GM18909 (cell line): ENCODE results near the gene GKN2.
"Not testable (repeated sequence)": the region's sequence is repeated elsewhere in the genome, so short reads cannot be mapped to it uniquely, and the experiment has no call there.

Source experiments
- ATAC-seq: cut with Tn5 transposase; IDR thresholded peaks from one replicate; pipeline ENCODE4 v1.9.1; 2021; ENCODE audit warnings: mild to moderate bottlenecking; ENCODE audit not compliant: unreplicated experiment, poor library complexity

The GKN2 gene

DNA sequence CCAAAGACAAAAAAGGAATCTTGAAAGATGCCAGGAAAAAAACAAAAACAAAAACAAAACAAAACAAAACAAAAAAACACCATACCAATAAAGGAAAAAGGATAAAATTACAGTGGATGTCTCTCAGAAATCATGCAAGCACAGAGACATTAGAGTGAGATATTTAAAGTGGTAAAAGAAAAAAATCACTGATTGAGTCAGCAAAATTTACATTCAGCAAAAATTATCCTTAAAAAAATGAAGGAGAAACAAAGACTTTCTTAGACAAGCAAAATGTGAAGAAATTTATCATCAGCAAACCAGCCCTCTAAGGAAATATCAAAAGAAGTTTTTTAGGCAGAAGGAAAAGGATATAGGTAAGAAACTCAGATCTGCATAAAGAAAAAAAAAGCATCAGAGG lies 11.6 kb upstream of the GKN2 start:
- no peak for ATAC-seq

DNA sequence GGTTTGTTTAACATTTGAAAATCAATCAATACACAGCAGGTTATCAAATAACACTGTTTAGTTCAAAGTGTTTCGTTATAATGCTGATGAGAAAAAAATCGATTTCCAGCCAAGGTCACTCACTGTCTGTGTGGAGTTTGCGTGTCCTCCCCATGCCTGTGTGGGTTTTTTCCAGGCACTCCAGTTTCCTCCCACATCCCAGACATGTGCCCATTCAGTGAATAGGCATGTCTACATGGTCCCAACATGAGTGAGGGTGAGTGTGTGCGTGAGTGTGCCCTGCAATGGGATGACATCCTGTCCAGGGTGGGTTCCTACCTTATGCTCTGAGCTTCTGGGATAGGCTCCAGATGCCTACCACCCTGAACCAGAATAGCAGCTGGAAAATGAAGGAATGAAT lies 8.7 kb upstream of the GKN2 start:
- ATAC-seq, result no peak

DNA sequence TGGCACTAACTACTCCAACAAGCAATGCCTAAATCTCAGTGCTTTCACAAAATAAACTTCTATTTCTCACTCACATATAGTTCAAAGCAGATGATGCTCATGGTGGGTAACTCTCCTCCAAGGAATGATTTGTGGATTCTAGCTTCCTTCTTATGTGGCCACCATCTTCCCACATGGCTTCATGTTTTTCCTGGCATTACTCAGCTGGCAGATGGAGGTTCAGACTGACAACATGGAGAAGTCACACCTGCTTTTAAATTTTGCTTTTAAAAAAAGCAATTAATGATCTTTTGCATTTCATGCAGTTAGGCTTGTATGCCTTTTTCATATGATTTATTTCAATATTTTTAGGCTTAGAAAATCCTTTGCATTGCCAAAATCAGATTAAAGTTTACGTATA lies 6.3 kb upstream of the GKN2 start:
- ATAC-seq, result no peak

DNA sequence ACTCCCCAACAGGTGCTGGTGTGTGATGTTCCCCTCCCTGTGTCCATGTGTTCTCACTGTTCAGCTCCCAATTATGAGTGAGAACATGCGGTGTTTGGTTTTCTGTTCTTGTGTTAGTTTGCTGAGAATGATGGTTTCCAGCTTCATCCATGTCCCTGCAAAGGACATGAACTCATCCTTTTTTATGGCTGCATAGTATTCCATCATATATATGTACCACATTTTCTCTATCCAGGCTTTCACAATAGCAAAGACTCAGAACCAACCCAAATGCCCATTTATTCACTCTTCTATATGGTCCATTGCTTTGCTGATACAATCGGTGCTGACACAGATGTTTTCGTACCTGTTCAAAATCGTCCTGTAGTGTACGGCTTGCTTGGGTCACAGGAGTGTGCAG lies 2.7 kb upstream of the GKN2 start:
- not testable (repeated sequence) for ATAC-seq

DNA sequence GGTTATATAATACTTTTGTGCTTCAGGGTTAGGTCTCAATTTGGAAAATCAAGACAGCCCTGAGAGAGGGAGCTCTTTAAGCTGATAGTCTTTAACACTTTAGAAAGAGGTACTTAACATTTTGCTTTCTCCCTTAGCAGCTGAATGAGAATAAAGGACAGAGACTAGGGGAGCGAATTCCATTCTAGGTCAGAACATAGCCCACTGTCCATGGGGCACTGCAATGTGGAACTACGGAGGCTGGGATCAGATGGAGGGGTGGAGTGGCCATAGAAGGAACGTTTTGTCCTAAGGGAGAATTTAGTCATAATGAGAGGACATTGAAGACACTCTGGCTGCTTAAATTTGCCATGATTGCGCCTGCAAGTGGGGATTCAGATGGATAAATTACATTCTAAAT lies 794 bp downstream of the GKN2 start:
- ATAC-seq, result no peak

DNA sequence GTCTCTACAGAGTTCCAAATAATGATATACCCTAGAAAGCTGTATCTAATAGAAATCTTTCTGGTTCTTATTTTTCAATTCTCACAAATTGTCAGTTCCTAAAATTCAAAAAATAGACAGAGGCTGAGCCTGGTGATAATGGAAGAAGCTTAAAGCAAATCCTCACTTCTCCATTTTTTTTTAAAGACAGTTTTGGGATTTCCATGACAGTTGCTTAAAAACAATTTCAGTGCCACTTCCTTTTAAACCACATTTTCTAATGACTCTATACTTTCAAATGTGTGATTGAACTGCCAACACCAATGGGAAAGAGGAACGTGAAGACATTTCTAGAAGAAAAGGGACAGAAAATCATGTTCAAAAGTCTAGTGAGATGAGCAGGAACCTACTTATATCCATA lies 4.0 kb downstream of the GKN2 start:
- ATAC-seq, result no peak

DNA sequence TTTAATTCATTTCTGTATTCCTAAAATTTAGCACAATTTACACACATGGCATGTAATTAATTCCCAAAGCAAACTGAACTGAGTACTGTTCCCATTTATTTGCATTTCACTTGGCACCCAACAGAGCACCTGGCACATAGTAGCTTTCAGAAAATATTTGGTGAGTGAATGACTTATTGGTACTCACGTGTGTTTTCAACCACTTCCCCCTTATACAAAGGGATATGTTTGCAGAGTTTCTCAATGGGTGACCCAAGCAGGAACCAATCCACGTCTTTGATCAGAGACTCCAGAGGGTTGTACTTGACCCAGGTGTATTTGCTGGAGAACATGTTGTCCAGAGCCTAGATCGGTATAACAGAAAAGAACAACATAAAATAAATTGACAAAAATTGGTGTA lies 6.6 kb downstream of the GKN2 start:
- no peak for ATAC-seq

DNA sequence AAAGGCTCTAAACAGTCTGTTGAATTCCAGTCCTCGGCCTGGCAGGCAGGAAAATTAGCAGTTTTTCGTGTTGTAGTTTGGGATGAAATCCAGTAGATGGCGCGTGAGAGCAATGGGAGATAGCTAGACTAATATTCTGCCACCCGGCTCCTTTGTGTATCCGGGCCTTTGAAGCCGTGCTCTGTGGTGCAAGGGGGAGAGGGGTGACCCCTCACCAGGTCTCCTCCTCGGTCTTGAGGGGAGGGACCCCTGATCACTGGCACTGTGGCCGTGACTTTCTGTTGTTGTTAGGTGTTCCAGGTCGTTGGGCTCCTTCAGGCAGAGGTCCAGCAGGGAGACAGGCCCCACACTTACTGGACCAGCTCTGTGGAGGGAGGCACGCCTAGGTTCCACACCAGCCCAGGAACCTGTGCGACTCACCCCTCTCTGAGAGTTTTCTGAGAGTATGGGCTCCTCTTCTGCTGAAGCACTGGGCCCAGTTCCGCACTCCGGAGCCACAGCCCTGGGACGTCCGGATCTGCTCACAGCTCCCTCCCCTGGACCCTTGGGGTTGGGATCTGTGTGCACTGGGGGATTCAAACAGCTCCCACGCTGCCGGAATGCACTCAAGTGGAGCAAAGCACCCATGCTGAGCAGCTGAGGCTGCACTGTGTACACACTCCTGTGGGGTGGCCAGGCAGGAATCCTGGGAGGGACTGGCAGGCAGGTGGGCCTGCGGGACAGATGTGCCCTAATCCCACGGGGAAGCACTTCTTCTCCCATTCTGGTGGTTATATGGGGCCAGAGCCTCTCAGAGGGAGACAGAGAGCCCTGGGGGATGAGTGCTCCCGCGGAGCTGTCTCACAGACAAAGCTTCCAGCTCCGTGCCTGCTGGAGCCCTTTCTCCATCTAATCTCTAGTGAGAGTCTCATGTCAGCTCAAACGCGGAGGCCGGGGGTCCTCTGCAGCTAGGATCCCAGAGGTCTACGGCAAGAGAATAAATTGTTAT lies 8.8 kb downstream of the GKN2 start:
- ATAC-seq, result no peak

DNA sequence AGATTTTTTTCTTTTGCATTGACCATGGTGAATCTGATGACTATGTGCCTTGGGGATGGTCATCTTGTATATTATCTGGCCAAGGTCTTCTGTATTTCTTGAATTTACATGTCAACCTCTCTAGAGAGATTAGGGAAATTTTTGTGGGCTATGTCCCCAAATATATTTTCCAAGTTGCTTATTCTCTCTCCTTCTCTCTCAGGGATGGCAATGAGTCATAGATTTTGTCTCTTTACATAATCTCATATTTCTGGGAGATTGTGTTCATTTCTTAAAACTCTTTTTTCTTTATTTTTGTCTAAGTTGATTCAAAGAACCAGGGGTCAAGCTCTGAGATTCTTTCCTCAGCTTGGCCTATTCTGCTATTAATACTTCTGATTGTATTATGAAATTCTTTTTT lies 9.9 kb downstream of the GKN2 start:
- no peak for ATAC-seq

DNA sequence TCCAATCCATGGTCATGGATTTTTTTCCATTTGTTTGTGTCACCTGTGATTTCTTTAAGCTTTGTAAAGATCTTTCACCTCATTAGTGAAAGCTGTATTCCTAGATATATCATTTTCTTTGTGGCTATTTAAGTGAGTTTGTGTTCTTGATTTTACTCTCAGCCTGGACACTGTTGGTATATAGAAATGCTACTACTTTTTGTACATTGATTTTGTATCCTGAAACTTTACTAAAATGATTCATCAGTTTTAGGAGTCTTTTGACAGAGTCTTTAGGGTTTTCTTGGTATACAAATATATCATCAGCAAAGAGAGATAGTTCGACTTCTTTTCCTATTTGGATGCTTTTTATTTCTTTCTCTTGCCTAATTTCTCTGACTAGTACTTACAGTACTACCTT lies 12.3 kb downstream of the GKN2 start:
- no peak for ATAC-seq

DNA sequence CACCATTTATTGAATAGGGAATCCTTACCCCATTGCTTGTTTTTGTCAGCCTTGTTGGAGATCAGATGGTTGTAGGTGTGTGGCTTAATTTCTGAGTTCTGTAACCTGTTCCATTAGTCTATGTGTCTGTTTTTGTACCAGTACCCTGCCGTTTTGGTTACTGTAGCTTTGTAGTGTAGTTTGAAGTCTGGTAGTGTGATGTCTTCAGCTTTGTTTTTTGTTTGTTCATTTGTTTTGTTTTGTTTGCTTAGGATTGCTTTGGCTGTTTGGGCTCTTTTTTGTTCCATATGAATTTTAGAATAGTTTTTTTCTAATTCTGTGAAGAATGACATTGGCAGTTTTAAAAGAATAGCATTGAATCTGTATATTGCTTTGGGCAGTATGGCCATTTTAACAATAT lies 12.7 kb downstream of the GKN2 start:
- no peak for ATAC-seq

DNA sequence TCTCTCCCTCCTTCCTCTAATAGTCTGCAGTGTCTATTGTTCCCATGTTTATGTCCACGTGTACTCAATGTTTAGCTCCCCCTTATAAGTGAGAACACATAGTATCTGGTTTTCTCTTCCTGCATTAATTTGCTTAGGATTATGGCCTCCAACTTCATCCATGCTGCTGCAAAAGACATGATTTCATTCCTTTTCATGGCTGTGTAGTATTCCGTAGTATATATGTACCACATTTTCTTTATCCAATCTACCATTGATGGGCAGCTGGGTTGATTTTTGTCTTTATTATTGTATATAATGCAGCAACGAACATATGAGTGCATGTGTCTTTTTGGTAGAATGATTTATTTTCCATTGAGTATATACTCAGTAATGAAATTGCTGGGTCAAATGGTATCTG lies 13.8 kb downstream of the GKN2 start:
- no peak for ATAC-seq

DNA sequence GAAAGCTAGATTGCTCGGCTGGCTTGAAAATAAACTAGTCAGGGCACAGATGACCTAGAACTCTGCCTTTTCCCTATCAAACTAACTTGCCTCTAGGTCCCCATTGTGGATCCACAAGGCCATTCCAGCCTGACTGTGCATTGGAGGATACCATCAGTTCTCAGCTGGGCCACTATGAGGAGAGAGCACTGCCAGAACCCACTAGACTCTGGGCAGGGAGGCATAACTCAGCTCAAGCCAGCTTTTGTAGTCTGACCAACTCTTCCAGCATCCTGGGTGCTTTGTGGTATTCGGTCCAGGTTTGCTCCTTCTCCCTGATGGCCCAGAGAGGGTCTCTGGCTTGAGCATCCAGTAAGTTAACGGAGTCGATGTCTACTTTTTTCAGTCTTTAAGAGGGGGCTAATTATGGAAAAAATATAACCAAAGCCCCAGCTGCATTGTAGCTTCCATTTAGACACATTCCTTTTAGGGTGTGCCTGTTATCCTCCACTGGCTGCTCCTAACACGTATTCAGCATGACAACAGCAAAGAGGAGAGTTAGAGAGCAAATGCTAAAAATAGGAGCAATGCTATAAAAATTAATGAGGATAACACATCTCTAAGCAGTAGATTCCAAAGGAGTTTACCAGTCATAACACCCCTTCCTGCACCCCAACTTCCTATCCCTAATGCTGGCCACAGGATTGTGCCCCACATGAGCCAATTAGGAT lies 15.2 kb downstream of the GKN2 start:
- no peak for ATAC-seq

DNA sequence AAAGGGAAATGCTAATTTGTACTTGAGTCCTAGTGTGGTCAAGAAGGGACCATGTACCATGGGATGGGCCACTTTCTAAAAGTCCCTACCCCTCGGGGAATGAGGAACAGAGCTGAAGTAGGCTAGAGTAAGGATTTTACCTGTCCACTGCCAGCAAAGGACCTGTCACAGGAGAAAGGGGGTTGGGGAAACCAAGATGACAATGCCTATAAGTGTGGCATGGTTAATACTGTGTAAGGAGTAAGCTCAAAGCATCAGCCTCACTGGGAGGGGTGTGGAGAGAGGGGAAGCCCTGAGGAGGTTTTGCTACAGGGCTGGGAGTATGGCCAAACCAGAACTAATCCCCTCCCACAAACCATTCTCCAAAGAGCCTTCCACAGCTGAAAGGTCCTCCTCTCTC lies 15.8 kb downstream of the GKN2 start:
- no peak for ATAC-seq

DNA sequence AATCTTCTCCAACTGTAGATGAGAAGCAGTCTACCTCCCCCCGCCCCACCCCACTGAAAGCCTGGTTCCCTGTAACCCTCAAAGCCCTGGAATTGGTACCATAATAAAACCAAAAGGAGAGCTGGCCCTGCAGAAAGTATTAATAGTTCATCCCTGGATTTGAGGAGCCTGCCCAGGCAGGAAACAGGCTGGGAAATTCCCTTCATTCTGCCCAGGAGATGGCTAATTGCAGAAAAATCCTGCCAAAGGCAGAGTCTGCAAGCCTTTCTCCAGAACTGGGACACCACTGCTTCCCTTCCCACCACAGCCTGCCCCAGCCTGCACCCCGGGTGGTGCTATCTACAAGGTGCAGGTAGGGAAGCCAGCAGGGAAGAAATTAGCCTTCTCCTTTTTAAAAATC lies 16.3 kb downstream of the GKN2 start:
- ATAC-seq, result no peak

DNA sequence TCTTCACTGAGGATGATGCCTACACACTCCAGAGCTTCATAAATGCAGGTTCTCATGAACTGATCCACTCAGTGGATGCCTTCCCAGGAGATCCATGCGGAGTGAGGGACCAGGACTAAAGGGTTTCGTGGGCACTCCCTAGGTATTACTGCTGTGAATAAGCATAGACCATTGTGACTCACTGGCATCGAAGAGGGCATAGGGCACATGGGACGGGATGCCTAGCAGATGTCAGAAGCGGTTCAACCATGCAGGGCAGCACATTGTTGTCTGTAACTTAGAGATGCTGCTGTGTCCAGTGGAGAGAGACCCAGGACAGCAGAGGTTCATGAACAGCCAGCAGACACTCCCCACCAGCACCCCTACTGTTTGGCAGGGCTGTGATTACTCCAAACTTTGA lies 17.2 kb downstream of the GKN2 start:
- no peak for ATAC-seq

DNA sequence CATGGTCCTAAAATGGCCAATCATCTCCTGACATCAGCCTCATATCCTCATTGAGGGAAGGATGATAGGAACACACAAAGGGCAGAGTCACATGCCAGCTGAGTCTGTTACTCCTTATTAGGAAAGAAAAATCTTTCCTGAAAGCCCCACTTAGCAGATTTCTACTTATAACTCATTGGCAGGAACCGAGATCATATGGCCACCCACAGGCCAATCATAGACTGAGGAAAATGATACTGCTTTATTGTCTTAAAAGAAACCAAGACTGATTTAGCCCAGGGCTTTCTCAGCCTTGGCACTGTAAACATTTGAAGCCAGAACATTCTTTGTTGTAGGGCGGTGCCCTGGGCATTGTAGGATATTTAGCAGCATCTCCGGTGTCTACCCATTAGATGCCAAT lies 18.7 kb downstream of the GKN2 start:
- ATAC-seq, result no peak

DNA sequence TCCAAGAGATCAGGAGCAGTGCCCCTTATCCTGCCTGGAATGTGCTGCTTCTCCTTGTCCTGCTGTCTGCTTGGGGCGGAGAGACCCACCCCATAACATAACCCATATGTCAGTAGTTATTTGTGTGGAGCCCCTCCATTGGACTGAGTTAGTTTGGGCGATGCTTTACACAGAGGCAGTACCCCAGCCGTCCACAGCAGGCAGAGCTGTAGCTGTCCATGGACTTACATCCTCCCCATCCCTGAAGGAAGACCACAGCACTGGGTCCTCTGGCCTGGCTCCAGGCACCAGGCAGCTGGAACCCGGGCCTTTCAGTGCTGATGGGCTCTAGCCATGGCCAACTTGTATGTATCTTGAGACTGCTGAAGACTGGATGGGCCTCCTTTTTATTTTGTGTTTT lies 20.3 kb downstream of the GKN2 start:
- ATAC-seq, result no peak

DNA sequence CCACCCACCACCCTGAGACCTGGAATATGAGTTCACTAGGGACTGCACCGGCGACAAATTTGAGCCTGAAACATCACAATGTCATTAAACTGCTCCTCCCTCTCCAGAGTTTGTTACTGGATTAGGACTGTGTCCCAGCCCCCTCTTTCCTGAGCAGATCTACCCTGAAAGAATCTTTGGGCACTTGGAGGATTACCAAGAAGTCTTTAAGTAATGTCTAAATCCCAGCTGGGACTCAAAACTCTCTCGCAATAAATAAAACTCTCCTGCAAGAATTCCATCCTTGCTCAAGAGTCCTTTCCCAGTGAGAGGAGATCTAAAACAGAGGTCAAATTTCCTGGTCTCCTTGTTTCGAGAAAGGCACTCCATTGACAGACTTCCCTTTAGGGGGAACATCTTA lies 20.9 kb downstream of the GKN2 start:
- ATAC-seq, result no peak

DNA sequence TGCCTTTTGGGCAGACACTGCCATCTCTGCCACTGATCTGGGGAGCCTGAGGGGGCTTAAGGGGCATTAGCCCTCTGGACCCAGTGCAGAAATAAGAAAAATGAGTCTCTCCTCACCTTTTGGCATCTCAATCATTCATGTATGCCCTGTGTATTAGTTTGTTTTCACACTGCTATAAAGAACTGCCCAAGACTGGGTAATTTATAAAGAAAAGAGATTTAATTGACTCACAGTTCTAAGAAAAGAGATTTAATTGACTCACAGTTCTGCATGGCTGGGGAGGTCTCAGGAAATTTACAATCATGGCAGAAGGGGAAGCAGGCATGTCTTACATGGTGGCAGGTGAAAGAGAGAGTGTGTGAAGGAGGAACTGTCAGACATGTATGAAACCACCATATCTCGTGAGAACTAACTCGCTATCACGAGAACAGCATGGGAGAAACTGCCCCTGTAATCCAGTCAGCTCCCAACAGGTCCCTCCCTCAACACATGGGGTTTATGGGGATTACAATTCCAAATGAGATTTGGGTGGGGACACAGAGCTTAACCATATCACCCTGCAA lies 21.5 kb downstream of the GKN2 start:
- no peak for ATAC-seq

DNA sequence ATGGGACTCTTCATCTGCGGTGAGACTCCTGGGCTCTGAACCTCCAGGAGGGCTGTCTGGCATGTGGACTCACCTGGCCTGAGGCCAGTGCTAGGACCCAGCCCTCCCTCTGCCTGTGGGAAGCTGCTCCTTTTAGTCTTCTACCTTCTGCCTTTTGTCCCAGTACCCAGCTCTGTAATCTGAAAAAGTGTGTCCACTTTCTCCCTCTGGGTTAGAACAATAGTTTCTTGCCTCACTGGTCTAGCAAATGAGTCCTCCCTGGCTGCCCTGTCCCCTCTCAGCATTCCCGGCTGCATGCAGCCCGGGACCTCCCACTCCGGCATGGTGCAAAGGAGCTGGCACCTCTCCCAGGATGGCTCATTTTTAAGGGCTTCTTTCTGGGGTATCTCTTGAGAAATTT lies 25.9 kb downstream of the GKN2 start:
- no peak for ATAC-seq
